ENCODE results near the gene ZNF304. TPM values are rescaled to one million over a fixed set of nuclear protein-coding genes. Genes with fewer than 3 reads are reported as not detected.

Gene ZNF304
- total and polyA plus RNA-seq, 2 experiments from 2014 or later: 3.0 to 6.9 TPM

GRCh38 chr19:57376151-57376550 is 25.1 kb downstream of the ZNF304 start:
- Histone ChIP-seq H3K4me3 (no peak overlapping the region), H3K36me3 (replicated peaks; ENCODE audit: insufficient read depth, low read depth) (no peaks in the 10 kb centered on the region), H3K4me1 (ENCODE audit: insufficient read depth) (no peaks in the 10 kb centered on the region), H3K79me2 (no peaks in the 10 kb centered on the region), H2AFZ (no peak overlapping the region), H3K27ac (no peak overlapping the region), H3K4me2 (no peak overlapping the region), H4K20me1 (ENCODE audit: insufficient read depth, poor library complexity, severe bottlenecking) (no peaks in the 10 kb centered on the region), H3K9me2 (replicated peaks; ENCODE audit: insufficient read depth) (no peaks in the 10 kb centered on the region), H3K9me3 (ENCODE audit: low read depth) (no peaks in the 10 kb centered on the region), H3K27me3 (no peaks in the 10 kb centered on the region)
- DNase-seq (ENCODE audit: low spot score): no peak
- WGBS (ENCODE audit: low lambda C conversion rate, missing lambda C conversion rate): 94% methylated on average over 6 of the region's 6 CpGs
- TF ChIP-seq EZH2phosphoT487 (IDR thresholded peaks at IDR 0.05; ENCODE audit: low read depth, severe bottlenecking, unreplicated experiment) (no peak), EZH2 (IDR thresholded peaks at IDR 0.05; ENCODE audit: borderline replicate concordance) (no peak), CTCF (IDR thresholded peaks at IDR 0.05; ENCODE audit: poor library complexity) (no peak)

- no peaks in the 10 kb centered on the region for H3K9me2 ChIP-seq (replicated peaks; ENCODE audit: insufficient read depth)
- H2AFZ ChIP-seq: no peak overlapping the region
- H3K9me3 ChIP-seq (ENCODE audit: low read depth): no peaks in the 10 kb centered on the region
- H3K27ac ChIP-seq: no peak overlapping the region
- H3K36me3 ChIP-seq (replicated peaks; ENCODE audit: insufficient read depth, low read depth): no peaks in the 10 kb centered on the region
- WGBS (ENCODE audit: low lambda C conversion rate, missing lambda C conversion rate): 97% methylated on average over 3 of the region's 3 CpGs
- DNase-seq (ENCODE audit: low spot score): no peak
- H3K4me3 ChIP-seq: no peak overlapping the region
- TF ChIP-seq EZH2phosphoT487 (IDR thresholded peaks at IDR 0.05; ENCODE audit: low read depth, severe bottlenecking, unreplicated experiment) (no peak), EZH2 (IDR thresholded peaks at IDR 0.05; ENCODE audit: borderline replicate concordance) (no peak), CTCF (IDR thresholded peaks at IDR 0.05; ENCODE audit: poor library complexity) (no peak)
- H4K20me1 ChIP-seq (ENCODE audit: insufficient read depth, poor library complexity, severe bottlenecking): no peaks in the 10 kb centered on the region
- H3K79me2 ChIP-seq: no peaks in the 10 kb centered on the region
- no peak overlapping the region for H3K4me2 ChIP-seq
- no peaks in the 10 kb centered on the region for H3K4me1 ChIP-seq (ENCODE audit: insufficient read depth)
- H3K27me3 ChIP-seq: no peaks in the 10 kb centered on the region
These were observed 26.6 kb downstream of the ZNF304 start for GRCh38 chr19:57377498-57378146.

- no peak for DNase-seq (ENCODE audit: low spot score)
- Histone ChIP-seq H3K9me2 (replicated peaks; ENCODE audit: insufficient read depth) (no peaks in the 10 kb centered on the region), H4K20me1 (ENCODE audit: insufficient read depth, poor library complexity, severe bottlenecking) (no peaks in the 10 kb centered on the region), H3K27ac (no peak overlapping the region), H3K9me3 (ENCODE audit: low read depth) (no peaks in the 10 kb centered on the region), H3K27me3 (no peaks in the 10 kb centered on the region), H3K4me1 (ENCODE audit: insufficient read depth) (no peaks in the 10 kb centered on the region), H3K4me3 (no peak overlapping the region), H2AFZ (no peak overlapping the region), H3K36me3 (replicated peaks; ENCODE audit: insufficient read depth, low read depth) (no peaks in the 10 kb centered on the region), H3K79me2 (no peaks in the 10 kb centered on the region), H3K4me2 (no peak overlapping the region)
- TF ChIP-seq EZH2phosphoT487 (IDR thresholded peaks at IDR 0.05; ENCODE audit: low read depth, severe bottlenecking, unreplicated experiment) (no peak), CTCF (IDR thresholded peaks at IDR 0.05; ENCODE audit: poor library complexity) (no peak), EZH2 (IDR thresholded peaks at IDR 0.05; ENCODE audit: borderline replicate concordance) (no peak)
These were observed 29.9 kb downstream of the ZNF304 start for GRCh38 chr19:57380923-57381322.
